ENCODE measurements around the gene FIBP. TPM values are rescaled to one million over a fixed set of nuclear protein-coding genes. Genes with fewer than 3 reads are reported as not detected.

The FIBP gene
- total RNA-seq, 1 donor, result 129 TPM

- Histone ChIP-seq H3K27me3 (ENCODE audit: insufficient read depth, low read length) (no peaks in the 10 kb centered on the region), H3K9me3 (ENCODE audit: low read depth, low read length) (no peaks in the 10 kb centered on the region), H3K79me2 (ENCODE audit: insufficient read depth, low read length) (peaks cover 44% of the 10 kb centered on the region), H4K20me1 (ENCODE audit: insufficient read depth, low read length) (peaks cover 22% of the 10 kb centered on the region), H3K4me2 (ENCODE audit: insufficient read depth, low read length) (peak overlapping the region; percentile 81), H2AFZ (ENCODE audit: low read length) (no peak overlapping the region), H3K4me1 (ENCODE audit: insufficient read depth, low read length) (peaks cover 20% of the 10 kb centered on the region), H3K27ac (ENCODE audit: low read depth, low read length) (peak overlapping the region; percentile 68), H3K4me3 (ENCODE audit: insufficient read depth, low read length) (peak overlapping the region; percentile 81), H3K36me3 (ENCODE audit: insufficient read depth, low read length) (peaks cover 37% of the 10 kb centered on the region)
- peak; percentile 97 for DNase-seq (ENCODE audit: insufficient read length, low spot score, missing footprints)
- TF ChIP-seq CTCF (IDR thresholded peaks at IDR 0.05; ENCODE audit: extremely low read depth, low read depth, low read length), result peak; percentile 18
Measured at GRCh38 chr11:65871811-65872548, 16.3 kb downstream of the FIBP start.

GRCh38 chr11:65870706-65871681 is 17.3 kb downstream of the FIBP start:
- Histone ChIP-seq H3K4me1 (ENCODE audit: insufficient read depth, low read length) (peaks cover 20% of the 10 kb centered on the region), H3K36me3 (ENCODE audit: insufficient read depth, low read length) (peaks cover 46% of the 10 kb centered on the region), H3K27me3 (ENCODE audit: insufficient read depth, low read length) (no peaks in the 10 kb centered on the region), H2AFZ (ENCODE audit: low read length) (no peak overlapping the region), H3K27ac (ENCODE audit: low read depth, low read length) (peak overlapping the region; percentile 68), H3K9me3 (ENCODE audit: low read depth, low read length) (no peaks in the 10 kb centered on the region), H3K4me2 (ENCODE audit: insufficient read depth, low read length) (peak overlapping the region; percentile 81), H3K79me2 (ENCODE audit: insufficient read depth, low read length) (peaks cover 44% of the 10 kb centered on the region), H3K4me3 (ENCODE audit: insufficient read depth, low read length) (peak overlapping the region; percentile 81), H4K20me1 (ENCODE audit: insufficient read depth, low read length) (peaks cover 24% of the 10 kb centered on the region)
- peak; percentile 95 for DNase-seq (ENCODE audit: insufficient read length, low spot score, missing footprints)
- TF ChIP-seq CTCF (IDR thresholded peaks at IDR 0.05; ENCODE audit: extremely low read depth, low read depth, low read length), result no peak

GRCh38 chr11:65870307-65870658 is 18.0 kb downstream of the FIBP start:
- Histone ChIP-seq H4K20me1 (ENCODE audit: insufficient read depth, low read length) (peaks cover 30% of the 10 kb centered on the region), H2AFZ (ENCODE audit: low read length) (no peak overlapping the region), H3K27me3 (ENCODE audit: insufficient read depth, low read length) (no peaks in the 10 kb centered on the region), H3K9me3 (ENCODE audit: low read depth, low read length) (no peaks in the 10 kb centered on the region), H3K4me2 (ENCODE audit: insufficient read depth, low read length) (peak overlapping the region; percentile 81), H3K36me3 (ENCODE audit: insufficient read depth, low read length) (peaks cover 54% of the 10 kb centered on the region), H3K4me1 (ENCODE audit: insufficient read depth, low read length) (peaks cover 20% of the 10 kb centered on the region), H3K79me2 (ENCODE audit: insufficient read depth, low read length) (peaks cover 44% of the 10 kb centered on the region), H3K4me3 (ENCODE audit: insufficient read depth, low read length) (peak overlapping the region; percentile 81), H3K27ac (ENCODE audit: low read depth, low read length) (peak overlapping the region; percentile 23)
- no peak for TF ChIP-seq CTCF (IDR thresholded peaks at IDR 0.05; ENCODE audit: extremely low read depth, low read depth, low read length)
- peak; percentile 87 for DNase-seq (ENCODE audit: insufficient read length, low spot score, missing footprints)
